ENCODE results near the gene PPIAL4G. TPM values are rescaled to one million over a fixed set of nuclear protein-coding genes. Genes with fewer than 3 reads are reported as not detected.
A peak's percentile ranks its signal among the peaks of the same experiment; 100 is the strongest.
"Not testable (repeated sequence)": the region's sequence is repeated elsewhere in the genome, so short reads cannot be mapped to it uniquely, and the experiment has no call there.

PPIAL4G gene
- total RNA-seq, 2 donors from 2014 or later: 0.08 to 0.42 TPM

GRCh38 chr1:148458901-148459581, 24.1 kb downstream of the PPIAL4G start:
- not testable (repeated sequence) for ATAC-seq; H3K4me1 Mint-ChIP-seq; H3K27me3 Mint-ChIP-seq; H3K9me3 ChIP-seq (ENCODE audit: control insufficient read depth, low read length, poor library complexity, severe bottlenecking); H3K36me3 Mint-ChIP-seq (ENCODE audit: low read depth)
- Mint-ChIP-seq H3K4me3 (peak overlapping the region; percentile 75), H3K27ac (peak overlapping the region; percentile 93)
- DNase-seq: peak; percentile 17 to 36 (median 25)

DNA sequence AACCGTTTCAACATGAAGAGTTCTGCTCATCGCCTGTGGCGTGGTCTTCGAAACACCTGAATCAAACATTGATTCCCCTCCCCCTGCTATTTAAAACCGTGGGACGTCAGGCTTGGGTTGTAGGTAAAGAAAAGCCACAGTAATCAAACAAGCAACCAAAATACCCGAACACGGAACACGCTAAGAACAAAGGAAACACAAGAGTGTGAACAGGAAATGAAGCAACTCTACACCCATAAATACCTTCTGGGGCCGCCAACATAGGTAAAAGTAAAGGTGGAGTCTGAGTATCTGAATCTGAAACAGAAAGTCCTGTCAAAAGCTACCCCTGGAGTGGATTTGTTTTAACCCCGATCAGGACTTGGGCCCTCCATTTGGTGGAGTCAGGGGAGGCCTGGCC, 24.7 kb downstream of the PPIAL4G start:
- not testable (repeated sequence) for H3K27me3 Mint-ChIP-seq; H3K9me3 ChIP-seq (ENCODE audit: control insufficient read depth, low read length, poor library complexity, severe bottlenecking); H3K36me3 Mint-ChIP-seq (ENCODE audit: low read depth); H3K4me1 Mint-ChIP-seq; ATAC-seq
- Mint-ChIP-seq H3K27ac (peak overlapping the region; percentile 93), H3K4me3 (peak overlapping the region; percentile 88)
- DNase-seq: peak in 2 of 3 donors; percentile 35 to 45

DNA sequence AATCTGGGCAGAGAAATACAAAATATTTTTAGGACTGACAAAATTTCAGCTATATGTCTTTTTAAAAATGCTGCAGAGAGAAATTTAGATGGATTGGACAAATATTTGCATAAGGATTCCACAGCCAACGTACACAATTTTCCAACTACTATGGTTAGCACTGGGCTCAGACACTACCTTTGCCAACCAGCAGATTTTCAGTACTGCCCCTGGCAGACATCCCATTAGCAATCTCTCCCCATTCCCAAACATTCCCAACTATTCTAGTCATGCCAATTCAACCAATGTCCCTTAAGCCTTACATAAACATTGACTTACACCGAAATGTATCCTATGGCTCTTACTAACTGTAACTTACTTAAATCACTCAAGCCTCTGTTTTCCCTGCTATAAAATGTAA, 30.3 kb downstream of the PPIAL4G start:
- not testable (repeated sequence) for H3K36me3 Mint-ChIP-seq (ENCODE audit: low read depth); H3K4me1 Mint-ChIP-seq; ATAC-seq; H3K9me3 ChIP-seq (ENCODE audit: control insufficient read depth, low read length, poor library complexity, severe bottlenecking); H3K27me3 Mint-ChIP-seq; DNase-seq
- Mint-ChIP-seq H3K27ac (peak overlapping the region; percentile 34), H3K4me3 (peak overlapping the region; percentile 28)

GRCh38 chr1:148439654-148440325, 43.3 kb downstream of the PPIAL4G start:
- not testable (repeated sequence) for DNase-seq; H3K27me3 Mint-ChIP-seq; ATAC-seq; H3K4me3 Mint-ChIP-seq; H3K36me3 Mint-ChIP-seq (ENCODE audit: low read depth); H3K9me3 ChIP-seq (ENCODE audit: control insufficient read depth, low read length, poor library complexity, severe bottlenecking); H3K27ac Mint-ChIP-seq
- peaks cover 25% of the 10 kb centered on the region for H3K4me1 Mint-ChIP-seq

GRCh38 chr1:148435406-148435805, 47.7 kb downstream of the PPIAL4G start:
- Mint-ChIP-seq H3K4me3 (no peak overlapping the region), H3K27ac (no peak overlapping the region), H3K27me3 (no peaks in the 10 kb centered on the region), H3K4me1 (peaks cover 30% of the 10 kb centered on the region), H3K36me3 (ENCODE audit: low read depth) (peaks cover 2% of the 10 kb centered on the region)
- no peaks in the 10 kb centered on the region for H3K9me3 ChIP-seq (ENCODE audit: control insufficient read depth, low read length, poor library complexity, severe bottlenecking)
- no peak for ATAC-seq
- DNase-seq: no peak

- peaks cover 29% of the 10 kb centered on the region for H3K4me1 Mint-ChIP-seq
- H3K27ac Mint-ChIP-seq: no peak overlapping the region
- H3K9me3 ChIP-seq (ENCODE audit: control insufficient read depth, low read length, poor library complexity, severe bottlenecking): no peaks in the 10 kb centered on the region
- no peak for DNase-seq
- peaks cover 2% of the 10 kb centered on the region for H3K36me3 Mint-ChIP-seq (ENCODE audit: low read depth)
- ATAC-seq: no peak
- no peak overlapping the region for H3K4me3 Mint-ChIP-seq
- no peaks in the 10 kb centered on the region for H3K27me3 Mint-ChIP-seq
These were observed 48.3 kb downstream of the PPIAL4G start for GRCh38 chr1:148434832-148435231.

GRCh38 chr1:148432916-148433317, 50.2 kb downstream of the PPIAL4G start:
- not testable (repeated sequence) for DNase-seq; ATAC-seq; H3K27ac Mint-ChIP-seq; H3K27me3 Mint-ChIP-seq; H3K9me3 ChIP-seq (ENCODE audit: control insufficient read depth, low read length, poor library complexity, severe bottlenecking); H3K4me3 Mint-ChIP-seq; H3K36me3 Mint-ChIP-seq (ENCODE audit: low read depth)
- peaks cover 21% of the 10 kb centered on the region for H3K4me1 Mint-ChIP-seq

Other genes with a start within 250 kb of the PPIAL4G start
- 10 to 100 TPM; 25.8 to 32.7 TPM for gene NBPF14, start 112.7 kb upstream of the PPIAL4G start, total RNA-seq